RWPE1 (cell line): ENCODE measurements around the gene PLA2G2E.

Source experiments
- CTCF ChIA-PET: fragments of 350-600 bp; sonication (Branson Sonifier 250); formaldehyde crosslinking; extraction: SDS; loops from one replicate; lab custom pipeline; 2021; lab: Yijun Ruan, JAX
- POLR2A ChIA-PET: fragments of 400-600 bp; formaldehyde crosslinking; extraction: SDS; loops from one replicate; lab custom pipeline; 2020; ENCODE audit warnings: antibody characterized with exemption; ENCODE audit not compliant: low non-redundant PET; lab: Yijun Ruan, JAX
- DNase-seq: peaks from one replicate; pipeline ENCODE4 v3.0.0; 2012; ENCODE audit warnings: low spot score
- H3K27ac ChIP-seq: fragments of 450-650 bp; 2 replicates; pipeline ENCODE4 v1.5.1; 2017
- TF ChIP-seq, protein P1 (sequence below): fragments of 450-650 bp; conservative IDR thresholded peaks from 2 replicates; pipeline ENCODE4 v1.5.1; 2017; ENCODE audit warnings: low read depth, mild to moderate bottlenecking

Gene PLA2G2E

DNA sequence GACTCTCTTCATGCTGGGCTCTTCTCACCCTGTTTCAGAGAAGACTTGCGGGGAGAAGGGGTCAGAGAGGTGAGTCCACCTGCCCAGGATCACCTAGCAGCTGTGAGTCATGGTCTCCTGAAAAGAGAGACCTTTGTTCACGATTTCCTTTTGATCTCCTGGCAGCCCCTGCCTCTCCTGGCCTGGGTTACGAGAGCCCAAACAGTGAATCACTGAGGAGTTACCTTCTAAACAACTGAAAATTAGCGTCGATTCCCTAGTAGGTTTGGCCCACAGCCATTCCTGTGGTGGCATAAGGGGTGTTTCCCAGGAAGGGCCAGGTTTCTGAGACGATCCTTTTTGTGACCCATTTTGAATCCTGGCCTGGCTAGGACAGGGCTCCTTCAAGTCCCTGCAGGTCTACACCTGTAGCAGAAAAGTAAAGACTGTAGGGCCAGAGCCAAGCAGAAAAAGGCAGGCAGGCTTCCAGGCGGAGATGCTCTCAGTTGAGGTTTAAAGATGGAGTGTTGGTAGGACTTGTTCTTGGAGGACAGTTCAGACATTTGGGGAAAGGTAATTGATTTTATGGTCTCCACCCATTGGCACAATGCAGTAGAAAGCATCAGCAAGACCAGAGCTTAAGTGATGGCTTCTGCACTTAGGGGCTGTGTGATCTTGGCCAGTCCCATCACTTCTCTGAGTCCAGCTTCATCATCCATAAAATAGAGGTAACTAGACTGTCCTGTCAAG is 2.1 kb upstream of the PLA2G2E start:
- peak; percentile 67 for DNase-seq
- ChIA-PET POLR2A (no interaction called here), CTCF (no interaction called here)
- TF ChIP-seq, protein P1, sequence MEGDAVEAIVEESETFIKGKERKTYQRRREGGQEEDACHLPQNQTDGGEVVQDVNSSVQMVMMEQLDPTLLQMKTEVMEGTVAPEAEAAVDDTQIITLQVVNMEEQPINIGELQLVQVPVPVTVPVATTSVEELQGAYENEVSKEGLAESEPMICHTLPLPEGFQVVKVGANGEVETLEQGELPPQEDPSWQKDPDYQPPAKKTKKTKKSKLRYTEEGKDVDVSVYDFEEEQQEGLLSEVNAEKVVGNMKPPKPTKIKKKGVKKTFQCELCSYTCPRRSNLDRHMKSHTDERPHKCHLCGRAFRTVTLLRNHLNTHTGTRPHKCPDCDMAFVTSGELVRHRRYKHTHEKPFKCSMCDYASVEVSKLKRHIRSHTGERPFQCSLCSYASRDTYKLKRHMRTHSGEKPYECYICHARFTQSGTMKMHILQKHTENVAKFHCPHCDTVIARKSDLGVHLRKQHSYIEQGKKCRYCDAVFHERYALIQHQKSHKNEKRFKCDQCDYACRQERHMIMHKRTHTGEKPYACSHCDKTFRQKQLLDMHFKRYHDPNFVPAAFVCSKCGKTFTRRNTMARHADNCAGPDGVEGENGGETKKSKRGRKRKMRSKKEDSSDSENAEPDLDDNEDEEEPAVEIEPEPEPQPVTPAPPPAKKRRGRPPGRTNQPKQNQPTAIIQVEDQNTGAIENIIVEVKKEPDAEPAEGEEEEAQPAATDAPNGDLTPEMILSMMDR, result no peak
- peak overlapping the region; percentile 52 for H3K27ac ChIP-seq

DNA sequence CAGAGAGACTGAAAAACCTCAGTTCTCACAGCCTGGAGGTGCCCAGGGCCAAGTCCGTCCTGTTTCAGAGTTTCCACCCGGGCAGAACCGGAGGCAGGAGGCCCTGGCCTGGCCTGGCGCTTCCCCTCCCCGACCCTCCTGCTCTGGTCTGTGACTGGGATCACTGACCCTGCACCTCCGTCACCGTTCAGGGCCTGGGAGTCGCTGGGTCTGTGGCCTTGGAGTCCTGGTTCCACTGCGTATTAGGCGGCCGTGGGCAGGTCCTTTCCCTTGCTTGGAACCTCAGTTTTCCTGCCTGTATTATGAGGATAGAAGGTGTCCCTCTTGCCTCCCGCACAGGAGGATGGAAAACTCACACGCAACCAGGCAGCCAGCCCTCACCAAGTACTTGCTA is 533 bp upstream of the PLA2G2E start:
- POLR2A ChIA-PET, result no interaction called here
- CTCF ChIA-PET, result no interaction called here
- H3K27ac ChIP-seq, result no peak overlapping the region
- DNase-seq, result no peak
- TF ChIP-seq, protein P1, result no peak

DNA sequence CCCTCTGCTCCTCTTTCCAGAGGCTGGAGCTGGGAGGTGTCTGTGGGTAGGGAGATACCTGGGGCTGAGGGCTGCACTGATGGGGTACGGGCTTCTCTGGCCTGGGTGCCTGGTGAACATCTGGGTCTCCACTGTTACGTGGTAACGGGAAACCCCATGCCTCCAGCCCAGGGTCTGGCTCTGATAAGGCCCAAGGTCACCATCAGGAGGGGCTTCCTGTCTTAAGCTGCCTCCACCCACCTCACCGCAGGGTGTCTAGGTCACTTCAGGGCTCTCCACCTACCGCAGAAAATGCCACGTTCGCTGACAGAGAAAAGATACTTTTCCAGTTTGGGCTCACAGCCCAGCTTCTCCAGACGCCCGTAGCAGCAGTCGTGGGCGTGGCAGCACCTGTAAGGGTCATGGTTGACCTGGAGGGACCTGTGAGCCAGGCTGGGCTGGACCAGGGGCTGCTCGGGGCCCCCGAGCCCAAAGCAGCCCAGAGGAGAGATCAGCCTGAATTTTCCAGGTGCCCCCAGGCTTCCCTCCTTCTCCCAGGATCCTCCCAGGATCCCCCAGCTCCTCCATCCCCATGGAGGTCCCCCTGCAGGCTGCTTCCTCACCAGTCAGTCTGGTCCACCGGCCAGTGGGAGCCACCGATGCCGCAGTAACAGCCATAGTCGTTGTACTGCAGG is 1.3 kb downstream of the PLA2G2E start:
- ChIA-PET POLR2A (interaction anchor here (0.6 kb wide), 1 partner anchor 434 kb away, joined by 3 read pairs; no protein-coding TSS in a partner anchor), CTCF (interaction anchor here (0.5 kb wide), 1 partner anchor 290 kb away, joined by 5 read pairs; no protein-coding TSS in a partner anchor)
- TF ChIP-seq, protein P1, result no peak
- no peak for DNase-seq
- no peak overlapping the region for H3K27ac ChIP-seq

DNA sequence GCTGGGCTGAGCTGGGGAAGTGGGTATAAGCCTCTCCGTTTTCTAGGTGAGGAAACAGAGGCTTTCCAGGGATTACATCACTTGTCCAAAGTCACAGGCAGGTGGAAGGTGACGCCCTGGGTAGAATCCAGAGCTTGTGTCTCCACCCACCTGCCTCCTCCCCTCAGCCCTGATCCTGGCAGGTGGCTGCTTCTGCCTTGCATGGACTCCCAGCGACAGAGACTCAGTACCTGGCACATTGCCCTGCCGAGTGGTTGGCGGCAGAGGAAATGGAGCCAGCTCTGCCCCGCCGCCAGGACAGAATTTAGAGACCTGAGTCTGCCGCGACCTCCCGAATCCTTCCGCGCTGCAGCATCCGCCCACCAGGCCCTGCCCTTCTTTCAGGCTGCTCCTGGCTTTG is 2.1 kb downstream of the PLA2G2E start:
- ChIA-PET POLR2A (interaction anchor here (0.6 kb wide), 1 partner anchor 435 kb away, joined by 3 read pairs; no protein-coding TSS in a partner anchor), CTCF (interaction anchor here (1.3 to 4.7 kb wide), 3 partner anchors 231 to 572 kb away, joined by 4 to 34 read pairs (median 5); no protein-coding TSS in a partner anchor)
- no peak for DNase-seq
- TF ChIP-seq, protein P1, result no peak
- no peak overlapping the region for H3K27ac ChIP-seq

DNA sequence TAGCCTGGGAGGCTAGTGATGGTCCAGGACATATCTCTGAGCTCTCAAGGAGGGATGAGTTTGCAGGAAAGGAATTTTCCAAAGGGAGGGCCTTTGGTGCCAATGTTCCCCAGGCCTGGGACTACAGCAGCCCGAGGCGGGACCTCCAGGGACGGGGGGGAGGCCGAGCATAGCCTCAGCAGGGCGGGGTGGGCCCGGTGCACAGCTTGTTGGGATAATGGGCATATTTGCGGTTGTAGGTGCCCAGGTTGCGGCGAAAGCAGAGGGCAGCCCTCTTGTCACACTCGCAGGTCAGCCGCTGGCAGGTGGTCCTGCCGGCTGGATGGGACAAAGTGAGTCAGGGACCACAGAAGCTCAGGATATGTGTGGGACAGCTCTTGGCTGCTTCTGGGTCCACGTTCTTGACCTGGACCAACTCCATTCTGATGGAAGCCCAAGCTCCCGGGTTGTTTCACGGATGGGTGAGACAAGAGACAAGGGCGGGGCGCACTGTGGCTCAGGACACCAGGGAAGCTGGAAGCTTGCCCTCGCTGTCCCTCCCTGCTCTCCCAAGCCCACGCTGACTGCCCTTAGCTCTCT is 3.2 kb downstream of the PLA2G2E start:
- no peak for DNase-seq
- ChIA-PET POLR2A (no interaction called here), CTCF (interaction anchor here (0.6 to 4.7 kb wide), 7 partner anchors 47 to 573 kb away, joined by 3 to 34 read pairs (median 5); no protein-coding TSS in a partner anchor)
- TF ChIP-seq, protein P1, result no peak
- no peak overlapping the region for H3K27ac ChIP-seq

DNA sequence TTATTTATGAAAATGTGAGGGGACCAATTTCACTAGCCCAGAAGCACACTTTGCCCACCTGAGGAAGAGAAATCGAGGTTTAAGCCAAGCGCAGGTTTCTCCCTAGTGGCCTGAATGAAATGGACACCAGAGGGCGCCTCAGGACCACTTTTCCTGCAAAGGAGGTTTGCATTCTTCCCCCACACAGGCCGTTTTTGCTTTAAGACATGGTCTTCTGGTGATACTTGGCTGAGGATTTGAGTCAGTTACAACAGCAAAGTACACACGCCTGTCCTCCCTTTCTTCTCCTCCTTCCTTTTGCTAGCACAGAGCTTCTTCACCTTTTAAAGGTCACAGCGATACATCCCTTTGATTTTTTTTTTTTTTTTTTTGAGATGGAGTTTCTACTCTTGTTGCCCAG is 5.4 kb downstream of the PLA2G2E start:
- no peak overlapping the region for H3K27ac ChIP-seq
- TF ChIP-seq, protein P1, result peak; percentile 84
- POLR2A ChIA-PET, result no interaction called here
- peak; percentile 80 for DNase-seq
- CTCF ChIA-PET, result interaction anchor here (0.6 to 4.7 kb wide), 12 partner anchors 9 to 576 kb away, joined by 3 to 34 read pairs (median 4); partner anchors contain the start of gene OTUD3
